GM12874 (cell line): ENCODE data around the gene WFDC6.

Source experiments
- CTCF ChIP-seq: IDR thresholded peaks from 2 replicates; pipeline ENCODE4 v1.5.1; 2011; ENCODE audit warnings: low read depth, mild to moderate bottlenecking, control low read depth, low read length, moderate library complexity; ENCODE audit not compliant: insufficient read depth

Gene WFDC6

GRCh38 chr20:45545351-45545750 is 6.1 kb upstream of the WFDC6 start:
- no peak for TF ChIP-seq CTCF

GRCh38 chr20:45538209-45538799 is 978 bp downstream of the WFDC6 start:
- TF ChIP-seq CTCF: no peak; the same call in 1 of the 2 replicates

GRCh38 chr20:45527294-45527693 is 12.0 kb downstream of the WFDC6 start:
- TF ChIP-seq CTCF: no peak

- no peak for TF ChIP-seq CTCF
These were observed 15.5 kb downstream of the WFDC6 start for GRCh38 chr20:45523821-45524220.

- no peak for TF ChIP-seq CTCF
These were observed 21.0 kb downstream of the WFDC6 start for GRCh38 chr20:45518282-45518681.

- TF ChIP-seq CTCF: no peak
These were observed 24.0 kb downstream of the WFDC6 start, which contains the start of gene SPINT3 for GRCh38 chr20:45515147-45515913. Gene SPINT3, minus strand, starts transcription at chr20:45515622. Its CDS starts 14 bp downstream, at chr20:45515608.

GRCh38 chr20:45510242-45510862 is 28.9 kb downstream of the WFDC6 start:
- TF ChIP-seq CTCF: no peak
